ENCODE results near the gene RASA3.

The RASA3 gene

DNA sequence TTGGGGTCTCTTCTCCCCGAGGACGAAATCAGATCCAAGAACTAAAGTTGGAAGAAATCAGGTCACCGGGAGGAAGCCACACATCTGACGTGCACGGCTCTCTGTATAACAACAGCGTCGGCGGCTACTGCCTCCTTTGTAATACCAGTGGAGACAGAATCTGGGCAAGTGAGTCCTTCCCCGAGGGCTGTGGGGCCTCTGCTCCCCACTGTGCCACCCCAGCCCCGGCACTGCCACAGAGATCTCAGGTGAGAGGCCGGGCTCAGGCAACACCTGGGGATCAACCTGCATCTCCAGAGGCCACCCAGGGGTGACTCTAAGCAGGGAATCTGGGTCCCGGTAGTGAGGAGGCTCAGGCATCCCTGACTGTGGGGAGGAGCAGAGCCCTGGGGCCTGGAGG, 124.9 kb downstream of the RASA3 start:
- no peak for DNase-seq (ENCODE audit: low read depth in 2 of 2)

DNA sequence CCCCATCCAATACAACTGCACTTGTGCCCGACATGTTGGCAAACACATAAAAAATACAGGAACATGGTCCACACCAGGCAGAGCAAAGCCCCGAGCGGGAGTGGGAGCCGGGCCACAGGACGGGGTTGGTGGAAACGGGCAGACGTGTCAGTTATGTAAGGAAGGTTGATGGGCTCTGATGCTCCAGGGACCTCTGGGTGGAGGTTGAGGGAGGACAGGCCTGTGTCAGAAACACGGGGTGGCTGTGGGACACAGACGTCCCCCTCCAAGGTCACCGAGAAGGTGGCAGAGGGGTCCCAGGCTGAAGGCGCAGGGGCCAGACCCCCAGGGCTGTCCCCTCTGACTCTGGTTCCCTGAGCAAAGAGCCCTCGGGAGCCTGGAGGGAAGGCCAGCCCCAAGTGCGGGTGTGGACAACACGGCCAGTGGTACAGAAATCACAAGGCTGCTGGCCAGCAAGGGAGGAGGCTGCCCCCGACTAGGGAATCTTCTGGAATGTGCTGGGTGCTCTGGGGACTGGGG, 127.2 kb downstream of the RASA3 start:
- no peak for DNase-seq (ENCODE audit: low read depth in 2 of 2)

DNA sequence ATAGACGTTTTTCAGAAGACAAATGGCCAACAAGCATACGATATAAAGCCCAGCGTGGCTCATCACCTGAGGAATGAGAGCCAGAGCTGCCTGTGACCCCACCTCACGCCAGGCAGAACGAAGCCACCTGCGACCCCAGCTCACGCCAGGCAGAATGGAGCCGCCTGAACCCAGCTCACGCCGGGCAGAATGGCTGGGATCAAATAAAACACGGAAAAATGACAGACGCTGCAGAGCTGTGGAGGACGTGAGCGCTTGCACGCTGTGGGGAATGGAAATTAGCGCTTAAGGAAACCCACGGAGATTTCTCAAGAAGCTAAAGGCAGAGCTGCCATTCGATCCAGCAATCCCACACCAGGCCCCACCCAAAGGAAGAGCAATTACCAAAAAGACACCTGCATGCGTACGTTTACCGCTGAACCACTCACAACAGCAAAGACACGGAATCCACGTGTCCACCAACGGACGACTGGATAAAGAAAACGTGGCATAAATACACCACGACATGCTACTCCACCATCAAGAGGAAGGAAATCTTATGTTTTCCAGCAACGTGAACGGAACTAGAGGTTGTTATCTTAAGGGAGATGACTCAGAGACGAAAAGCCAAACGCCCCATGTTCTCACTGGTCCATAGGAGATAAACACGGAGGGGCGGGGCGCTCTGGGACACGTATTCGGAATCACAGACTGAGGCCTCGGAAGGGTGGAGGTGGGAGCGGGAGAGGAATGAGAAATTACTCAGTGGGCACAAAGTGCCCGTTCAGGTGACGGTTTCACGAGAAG, 127.8 kb downstream of the RASA3 start:
- DNase-seq (ENCODE audit: low read depth in 2 of 2), result no peak

DNA sequence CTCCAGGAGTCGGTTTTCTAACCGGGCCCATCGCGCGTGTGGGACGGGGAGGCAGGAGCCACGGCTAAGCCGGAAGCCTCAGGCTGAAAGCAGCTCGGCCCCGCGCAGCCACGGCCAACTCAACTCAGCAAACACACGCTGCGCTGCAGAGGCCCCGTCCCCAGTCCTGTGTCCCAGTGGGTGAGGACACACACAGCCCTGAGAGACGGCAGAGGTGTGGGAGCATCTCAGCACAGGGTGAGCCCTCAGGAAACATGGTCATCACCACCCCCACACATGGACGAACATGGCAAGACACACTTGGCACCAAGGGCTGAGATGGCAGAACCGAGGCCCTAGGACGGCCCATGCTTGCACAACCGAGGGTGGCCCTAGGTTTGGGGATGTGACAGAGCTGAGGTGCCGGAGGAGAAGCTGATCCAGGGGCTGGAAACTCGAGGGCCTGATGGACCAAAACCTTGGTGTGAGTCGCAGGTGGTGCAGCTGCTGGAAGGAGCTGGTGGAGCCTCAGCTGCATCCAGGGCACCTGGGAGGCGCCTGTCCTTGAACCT, 129.6 kb downstream of the RASA3 start:
- DNase-seq (ENCODE audit: low read depth in 2 of 2), result no peak

DNA sequence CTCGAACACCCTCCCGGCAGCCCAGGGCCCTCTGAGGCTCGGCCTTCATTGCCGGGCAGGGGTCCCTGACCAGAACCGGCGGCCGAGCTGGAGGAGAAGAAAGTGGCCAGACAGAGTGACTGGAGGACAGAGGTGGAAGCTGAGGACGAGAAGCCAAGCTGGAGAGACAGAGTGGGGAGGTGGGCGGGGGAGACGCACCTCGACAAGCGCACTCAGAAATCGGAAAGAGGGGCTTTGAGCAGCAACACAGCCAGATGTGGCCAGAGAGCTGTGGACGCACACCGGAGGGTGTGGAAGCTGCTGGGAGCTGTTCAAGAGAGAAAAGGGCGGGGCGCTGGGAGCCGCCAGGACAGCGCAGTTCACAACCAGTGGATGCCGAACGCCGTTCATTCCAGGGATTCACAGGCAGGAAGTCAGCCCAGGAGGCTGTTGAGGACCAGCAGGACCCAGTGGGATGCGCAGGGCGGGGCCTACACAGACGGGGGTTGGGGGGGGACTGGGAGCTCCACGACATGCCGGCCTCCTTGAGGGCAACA, 130.3 kb downstream of the RASA3 start:
- DNase-seq (ENCODE audit: low read depth in 2 of 2), result no peak

DNA sequence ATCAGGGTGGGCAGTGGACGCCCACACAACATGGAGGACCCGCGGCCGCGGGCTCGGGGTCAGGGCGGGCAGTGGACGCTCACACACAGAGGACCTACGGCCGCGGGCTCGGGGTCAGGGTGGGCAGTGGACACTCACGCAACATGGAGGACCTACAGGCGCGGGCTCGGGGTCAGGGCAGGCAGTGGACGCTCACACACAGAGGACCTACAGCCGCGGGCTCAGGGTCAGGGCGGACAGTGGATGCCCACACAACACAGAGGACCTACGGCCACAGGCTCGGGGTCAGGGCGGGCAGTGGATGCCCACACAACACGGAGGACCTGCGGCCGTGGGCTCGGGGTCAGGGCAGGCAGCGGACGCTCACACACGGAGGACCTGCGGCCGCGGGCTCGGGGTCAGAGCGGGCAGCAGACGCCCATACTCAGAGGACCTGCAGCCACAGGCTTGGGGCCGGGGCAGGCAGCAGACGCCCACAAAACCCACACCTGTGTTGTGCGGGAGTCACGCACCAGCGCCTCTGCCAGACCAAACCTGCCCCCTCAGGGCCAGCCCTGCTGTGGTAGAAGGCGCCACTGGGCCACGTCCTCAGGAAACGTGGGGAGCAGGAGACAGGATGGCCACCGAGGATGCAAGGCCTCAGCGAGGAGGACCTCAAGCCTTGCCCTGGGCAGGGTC, 131.0 kb downstream of the RASA3 start:
- no peak for DNase-seq (ENCODE audit: low read depth in 2 of 2)

DNA sequence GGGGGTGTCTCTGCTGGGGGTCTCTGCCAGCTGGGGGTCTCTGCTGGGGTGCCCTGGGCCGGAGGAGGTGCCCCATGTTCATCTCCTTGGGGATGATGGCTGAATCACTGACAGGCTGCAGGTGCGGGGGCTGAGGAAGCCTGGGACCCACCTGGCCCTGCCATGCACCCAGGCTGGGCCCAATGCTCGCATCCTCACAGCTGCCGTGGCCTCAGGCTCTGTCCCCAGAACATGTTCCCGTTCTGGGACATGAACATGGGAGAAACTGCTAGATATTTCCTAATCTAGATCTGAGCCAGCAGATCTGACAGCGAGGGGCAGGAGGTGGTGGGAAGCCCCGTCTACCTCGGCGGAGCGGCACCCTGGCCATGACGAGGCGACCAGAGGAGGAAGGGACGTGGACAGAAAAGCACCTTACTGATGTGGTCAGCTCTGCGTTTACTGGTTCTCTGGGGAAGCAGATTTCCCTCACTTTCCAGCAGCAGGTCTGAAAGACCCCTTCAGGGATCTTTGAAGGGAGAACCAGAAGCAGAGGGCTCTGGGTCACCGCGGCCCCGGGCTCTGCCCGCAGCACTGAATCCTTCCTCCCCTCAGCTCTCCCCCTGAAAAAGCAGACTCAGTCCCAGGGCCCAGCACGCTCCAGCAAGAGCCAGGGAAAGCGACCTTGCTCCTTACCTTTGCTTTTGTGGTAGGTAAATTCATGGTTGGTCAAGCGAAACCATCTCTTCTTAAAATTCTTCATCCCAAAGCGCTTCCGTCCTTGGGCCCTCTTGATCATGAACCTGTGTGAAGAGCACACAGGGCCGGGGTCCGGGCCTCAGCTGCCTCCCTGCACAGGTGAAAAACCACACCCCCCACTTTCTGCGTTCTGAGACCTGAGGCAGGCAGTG, 132.0 kb downstream of the RASA3 start:
- no peak for DNase-seq (ENCODE audit: low read depth in 2 of 2)

DNA sequence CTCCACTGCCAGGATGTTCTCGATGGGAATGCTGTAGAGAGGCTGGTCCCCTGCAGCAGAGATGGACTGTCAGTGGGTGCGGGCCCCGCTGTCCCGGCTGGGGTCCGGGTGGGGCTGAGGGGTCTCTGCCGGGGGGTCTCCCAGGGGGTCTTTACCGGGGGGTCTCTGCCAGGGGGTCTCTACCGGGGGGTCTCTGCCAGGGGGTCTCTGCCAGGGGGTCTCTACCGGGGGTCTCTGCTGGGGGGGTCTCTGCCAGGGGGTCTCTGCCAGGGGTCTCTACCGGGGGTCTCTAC, 132.9 kb downstream of the RASA3 start:
- DNase-seq (ENCODE audit: low read depth in 2 of 2), result no peak

DNA sequence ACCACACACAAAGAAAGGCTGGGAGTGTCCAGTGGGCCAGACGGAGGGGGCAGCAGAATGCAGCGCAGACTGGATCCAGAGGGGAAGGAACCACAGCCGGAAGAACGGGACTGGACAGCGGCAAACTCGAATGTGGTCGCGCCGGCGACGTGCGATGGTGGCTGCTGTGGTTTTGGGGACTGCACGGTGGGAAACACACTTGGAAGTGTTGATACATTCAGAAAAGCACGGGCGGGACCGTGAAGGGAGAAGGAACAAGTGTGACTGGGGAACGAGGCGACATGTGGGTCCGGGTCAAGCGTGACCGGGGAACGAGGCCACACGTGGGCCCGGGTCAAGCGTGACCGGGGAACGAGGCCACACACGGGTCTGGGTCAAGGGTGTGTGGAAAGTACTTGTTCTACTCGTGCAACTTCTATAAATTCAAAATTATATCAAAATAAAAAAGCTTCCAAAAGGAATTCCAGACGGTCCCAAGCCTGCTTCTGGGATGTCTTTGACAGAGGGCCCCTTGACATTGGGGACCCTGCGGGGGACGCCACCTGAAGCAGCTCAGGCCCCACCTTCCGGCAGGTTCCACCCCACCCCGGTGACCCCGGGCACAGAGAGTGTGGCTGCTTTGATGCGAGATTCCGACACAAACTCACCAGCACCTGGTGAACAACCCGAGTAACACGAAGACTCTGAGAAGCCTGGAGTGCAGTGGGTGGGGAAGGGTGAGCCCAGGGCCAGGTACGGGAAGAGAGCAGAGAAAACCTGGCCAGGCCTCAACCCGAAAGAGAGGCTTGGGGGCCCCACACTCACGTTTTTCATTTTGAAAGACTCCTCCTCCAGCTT, 133.4 kb downstream of the RASA3 start:
- DNase-seq (ENCODE audit: low read depth in 2 of 2), result no peak

DNA sequence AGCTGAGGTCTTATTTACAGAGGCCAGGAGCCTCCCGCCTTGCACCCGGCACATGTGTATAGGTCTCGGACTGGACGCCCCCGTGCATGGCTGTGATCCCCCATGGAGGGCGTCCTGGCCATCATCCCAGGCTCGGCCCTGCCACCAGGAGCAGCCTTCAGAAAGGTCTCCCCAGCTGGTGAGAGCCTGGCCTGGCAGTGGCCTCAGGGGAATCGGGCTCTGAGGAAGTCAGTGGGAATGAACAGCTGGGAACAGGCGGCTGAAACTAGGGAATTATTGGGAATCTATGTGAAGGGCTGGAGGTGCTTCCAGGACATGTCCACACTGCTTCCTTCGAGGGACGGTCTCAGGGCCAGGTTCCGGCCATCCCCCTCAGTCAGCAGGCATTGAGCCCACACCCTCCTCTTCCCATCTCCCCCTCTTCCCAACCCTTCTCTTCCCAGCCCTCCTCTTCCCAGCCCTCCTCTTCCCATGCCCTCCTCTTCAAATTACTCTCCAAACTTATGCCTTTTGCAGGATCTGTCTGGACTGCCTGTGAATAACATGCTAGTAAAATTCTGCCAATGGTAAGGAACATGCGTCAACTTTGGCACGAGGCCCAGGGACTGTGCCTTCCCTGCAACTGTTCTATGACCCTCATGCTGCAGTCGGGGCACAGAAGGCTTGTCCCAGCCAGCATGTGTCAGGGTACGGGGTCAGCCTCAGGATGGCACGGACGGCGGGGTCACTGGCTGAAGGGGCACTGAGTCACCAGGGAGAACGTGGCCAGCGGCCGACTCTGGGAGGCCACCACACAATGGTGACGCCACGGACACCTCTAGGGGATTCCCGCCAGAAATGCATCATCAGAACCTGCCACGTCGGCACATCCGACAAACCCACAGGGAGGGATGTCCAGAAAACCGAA, 134.3 kb downstream of the RASA3 start:
- no peak for DNase-seq (ENCODE audit: low read depth in 2 of 2)

DNA sequence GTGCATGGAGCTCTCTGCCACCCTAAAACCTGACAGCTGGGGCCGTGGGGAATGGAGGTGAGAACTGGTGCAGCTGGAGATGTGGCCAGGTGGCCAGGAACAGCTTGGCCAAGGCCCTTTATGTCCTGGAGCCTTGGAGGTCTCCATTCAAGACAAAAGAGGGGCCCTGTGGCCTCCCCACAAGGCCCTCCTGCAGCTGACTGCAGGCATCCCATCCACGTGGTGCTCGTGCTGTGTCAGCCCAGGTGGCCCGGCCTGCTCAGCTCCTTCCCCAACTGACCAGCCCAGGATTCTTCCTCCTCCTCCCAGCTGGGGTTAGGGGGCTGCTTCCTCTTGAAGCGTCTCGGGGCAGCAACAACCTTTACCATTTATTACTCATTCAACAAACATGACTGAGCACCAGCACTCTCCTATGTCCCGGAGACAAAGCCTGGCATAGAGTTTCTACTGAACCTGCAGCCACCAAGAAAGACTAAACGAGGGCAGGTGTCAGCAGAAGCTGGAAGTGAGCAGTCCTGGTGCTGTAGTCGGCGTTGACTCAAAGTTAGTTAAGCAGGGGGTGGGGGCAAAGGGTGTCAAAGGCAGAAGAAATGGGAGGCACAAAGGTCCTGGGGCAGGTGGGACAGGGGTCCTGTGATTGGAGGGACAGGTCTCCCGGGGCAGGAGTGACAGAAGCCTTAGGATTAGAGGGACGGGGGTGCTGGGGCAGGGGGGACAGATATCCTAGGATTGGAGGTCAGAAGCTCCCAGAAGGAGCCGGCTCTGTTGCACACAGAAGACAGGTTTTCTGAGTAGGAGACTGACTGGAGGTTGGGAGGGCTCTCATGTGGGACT, 135.3 kb downstream of the RASA3 start:
- no peak for DNase-seq (ENCODE audit: low read depth in 2 of 2)

DNA sequence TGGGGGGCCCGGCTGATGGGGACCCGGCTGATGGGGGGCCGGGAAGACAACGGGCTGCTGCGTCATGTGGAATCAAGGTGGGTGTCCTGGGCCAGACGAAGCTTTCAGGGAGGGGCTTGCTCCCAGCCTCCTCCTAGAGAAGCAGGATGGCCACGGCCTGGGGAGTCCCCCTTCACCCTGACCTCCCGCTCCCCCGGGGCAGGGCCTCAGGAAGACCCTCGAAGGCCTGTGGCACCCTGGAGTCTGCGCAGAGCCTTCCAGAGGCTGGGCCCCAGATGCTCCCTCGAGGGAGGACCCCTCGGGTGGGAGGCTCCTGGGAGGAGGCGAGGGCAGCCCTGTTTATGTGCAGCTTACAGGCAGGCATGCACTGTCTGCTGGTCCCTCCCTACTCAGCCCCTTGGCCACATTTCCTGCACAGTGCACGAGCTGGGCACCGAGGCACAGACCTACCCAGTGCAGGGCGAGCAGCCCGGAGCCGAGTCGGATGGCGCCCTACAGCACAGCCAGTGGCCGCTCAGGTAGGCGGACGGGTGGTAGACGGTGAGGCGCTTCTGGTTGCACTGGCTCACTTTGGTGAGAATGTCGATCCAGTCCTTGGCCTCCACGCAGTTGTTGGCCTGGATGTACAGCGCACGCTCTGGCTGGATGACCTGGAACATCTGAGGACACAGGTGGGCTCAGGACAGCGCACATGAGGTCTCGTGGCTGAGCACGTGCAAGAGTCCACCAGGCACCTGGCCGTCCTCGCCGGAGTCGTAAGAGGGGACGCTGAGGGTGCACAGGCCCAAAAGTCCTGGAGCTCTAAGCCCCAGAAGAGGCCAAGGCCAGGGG, 136.1 kb downstream of the RASA3 start:
- DNase-seq (ENCODE audit: low read depth in 2 of 2), result no peak

DNA sequence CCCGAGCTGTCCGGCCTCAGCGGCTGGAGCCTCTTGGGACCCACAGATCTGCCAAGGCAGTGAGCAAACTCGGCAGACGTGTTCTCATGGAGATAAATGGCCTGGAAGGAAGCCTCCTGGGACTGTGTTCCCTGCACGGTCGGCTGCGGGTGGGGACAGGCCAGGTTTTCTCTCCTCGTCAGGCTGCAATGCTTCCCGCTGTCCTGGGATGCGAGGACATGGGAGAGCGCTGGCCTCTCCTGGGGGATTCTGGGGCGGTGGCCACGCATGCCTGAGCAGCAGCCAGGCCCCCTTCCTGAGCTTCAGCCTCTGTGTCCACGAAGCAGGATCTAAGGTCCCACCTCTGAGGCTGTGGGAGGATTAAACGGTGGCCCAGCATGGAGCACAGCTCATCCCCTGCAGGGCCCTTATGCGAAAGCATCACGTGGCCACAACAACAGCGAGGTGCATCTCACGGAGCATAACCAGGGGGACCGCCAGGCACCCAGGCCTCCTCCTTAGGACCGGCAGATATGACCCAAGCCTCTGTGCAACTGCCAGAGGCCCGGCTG, 137.3 kb downstream of the RASA3 start:
- DNase-seq (ENCODE audit: low read depth in 2 of 2), result no peak

DNA sequence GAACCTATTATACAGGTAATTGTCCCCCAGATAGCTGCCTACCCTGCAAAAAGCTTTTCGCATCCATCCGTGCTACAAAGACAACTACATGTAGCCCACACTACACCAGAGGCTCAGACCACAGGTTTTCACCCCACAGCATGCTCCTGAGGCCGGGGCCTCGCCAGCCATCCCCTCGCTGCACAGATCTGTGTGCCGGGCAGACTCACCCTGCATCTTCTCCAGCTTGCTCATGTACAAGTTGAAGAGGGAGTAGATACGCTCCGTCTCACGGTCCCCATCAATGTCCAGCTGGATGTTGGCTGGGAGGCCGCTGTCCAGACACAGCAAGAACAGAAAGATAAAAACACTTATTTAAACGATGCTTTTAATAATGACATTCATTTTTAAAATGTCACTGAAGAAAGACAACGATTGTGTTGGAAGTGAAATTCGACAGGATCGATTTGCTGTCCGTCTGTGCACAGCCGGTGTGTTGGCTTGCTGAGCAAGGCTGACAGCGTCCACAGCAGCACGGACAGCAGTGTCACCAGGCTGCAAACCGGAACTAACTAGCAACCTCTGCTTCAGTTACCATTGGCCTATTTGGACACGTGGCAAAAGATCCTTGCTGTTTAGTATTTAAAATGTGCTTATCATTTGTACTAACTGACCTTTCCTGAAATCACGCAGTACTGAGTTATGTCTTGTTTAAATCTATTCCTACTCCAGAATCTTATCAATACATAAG, 140.0 kb downstream of the RASA3 start:
- DNase-seq (ENCODE audit: low read depth in 2 of 2), result no peak

DNA sequence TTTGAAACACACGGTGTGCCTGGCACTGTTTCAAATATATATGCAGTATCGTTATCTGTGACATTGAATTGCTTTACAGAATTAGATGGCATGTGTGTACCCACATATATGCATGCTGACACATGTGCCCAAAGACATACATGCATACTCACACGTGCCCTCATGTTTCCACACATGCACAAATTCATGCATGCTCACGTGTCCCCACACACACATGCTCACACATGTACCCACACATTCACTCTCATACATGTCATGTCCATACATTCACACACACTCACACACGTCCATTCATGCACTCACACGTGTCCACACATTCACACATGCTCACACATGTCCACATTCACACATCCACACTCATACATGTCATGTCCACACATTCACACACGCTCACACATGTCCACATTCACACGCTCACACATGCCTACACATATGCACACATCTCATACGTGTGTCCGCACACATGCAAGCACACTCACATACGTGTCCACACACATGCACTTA, 140.7 kb downstream of the RASA3 start:
- no peak for DNase-seq (ENCODE audit: low read depth in 2 of 2)

DNA sequence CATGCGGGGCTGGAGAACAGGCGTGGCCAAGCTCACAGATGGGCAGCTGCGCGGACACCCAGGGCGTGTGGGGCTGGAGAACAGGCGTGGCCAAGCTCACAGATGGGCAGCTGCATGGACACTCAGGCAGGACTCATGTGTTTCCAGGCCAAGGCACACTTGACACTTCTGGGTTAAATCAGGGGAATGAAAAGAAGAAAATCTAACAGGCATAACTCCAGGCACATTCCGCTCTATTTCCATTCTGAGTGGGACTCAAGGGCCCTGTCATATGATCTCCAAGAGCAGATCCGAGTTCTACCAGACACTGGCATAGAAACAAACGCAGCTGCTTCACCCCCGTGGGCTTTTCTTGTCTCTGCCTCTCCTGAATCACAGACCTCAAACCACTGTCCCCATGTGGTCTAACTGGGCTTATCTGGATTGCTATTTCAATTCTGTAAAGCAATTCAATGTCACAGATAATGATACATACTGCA, 141.2 kb downstream of the RASA3 start:
- DNase-seq (ENCODE audit: low read depth in 2 of 2), result no peak

DNA sequence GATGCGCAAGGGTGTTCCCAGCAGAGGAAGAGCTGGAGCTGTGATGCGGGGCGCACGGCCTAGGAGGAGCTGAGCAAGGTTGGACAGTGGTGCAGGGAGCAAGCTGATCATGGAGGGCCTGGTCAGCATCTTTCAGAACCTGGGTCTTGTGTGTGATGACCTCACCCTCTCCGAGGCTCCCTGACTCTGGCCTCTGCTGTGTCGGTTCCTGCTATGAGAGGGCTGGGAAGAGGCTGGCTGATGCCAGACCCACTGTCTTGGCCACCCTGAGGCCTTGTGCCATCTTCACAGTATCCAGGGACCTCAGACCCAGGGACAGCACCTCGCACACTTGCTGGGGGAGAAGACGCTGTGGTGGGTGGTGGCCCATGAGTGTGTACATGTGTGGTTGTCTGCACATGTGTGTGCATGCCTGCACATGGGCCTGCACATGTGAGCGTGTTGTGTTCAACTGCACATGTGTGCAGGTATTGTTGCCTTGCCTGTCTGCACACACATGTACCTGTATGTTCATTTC, 142.0 kb downstream of the RASA3 start:
- no peak for DNase-seq (ENCODE audit: low read depth in 2 of 2)

Data from stimulated activated CD8-positive, alpha-beta memory T cell treated with anti-CD3 and anti-CD28 coated beads, Interleukin-2, amount 100 ng/mL, for 1 hour (primary cell).